Activated CD8-positive, alpha-beta memory T cell treated with anti-CD3 and anti-CD28 coated beads for 4 hours (primary cell): Measurements from ENCODE around the gene RPUSD2.

Experiments used
- DNase-seq, 2 donors: peaks; one replicate each; pipeline ENCODE4 v3.0.0-alpha.2; 2020; ENCODE audit warnings: low read depth in 2 of 2

RPUSD2 gene

GRCh38 chr15:40618906-40619305 is 49.8 kb downstream of the RPUSD2 start:
- no peak for DNase-seq

DNA sequence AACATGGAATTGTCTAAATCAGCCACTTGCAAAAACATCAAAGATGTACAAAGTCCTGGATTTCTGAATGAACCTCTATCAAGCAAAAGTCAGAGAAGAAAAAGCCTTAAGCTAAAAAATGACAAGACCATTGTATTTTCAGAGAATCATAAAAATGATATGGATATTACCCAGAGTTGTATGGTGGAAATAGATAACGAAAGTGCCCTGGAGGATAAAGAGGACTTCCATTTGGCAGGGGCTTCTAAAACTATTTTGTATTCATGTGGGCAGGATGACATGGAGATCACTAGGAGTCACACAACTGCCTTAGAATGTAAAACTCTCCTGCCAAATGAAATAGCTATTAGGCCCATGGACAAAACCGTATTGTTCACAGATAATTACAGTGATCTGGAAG is 54.3 kb downstream of the RPUSD2 start:
- no peak for DNase-seq
